ENCODE results near the gene PPP1R3C. TPM values are rescaled to one million over a fixed set of nuclear protein-coding genes. Genes with fewer than 3 reads are reported as not detected.

Gene PPP1R3C
- total and polyA plus RNA-seq, 2 of the 4 experiments (the other 2 are of a cell fraction), result 17.4 to 62.9 TPM

- no TSS peak for BruUV-seq (replicated peaks)
- no peak overlapping the region for H3K18ac ChIP-seq (ENCODE audit: low read depth, low read length)
Observed at GRCh38 chr10:91643700-91644099, 10.8 kb upstream of the PPP1R3C start.

More at GRCh38 chr10:91643700-91644099, 10.8 kb upstream of the PPP1R3C start:
- Histone ChIP-seq H2BK20ac (ENCODE audit: low read depth, low read length) (peak overlapping the region; percentile 77; the same call in 1 of the 2 replicates), H3K9me3 (ENCODE audit: control insufficient read depth, insufficient read depth, low read length) (peaks cover 8% of the 10 kb centered on the region), H3K4me1 (ENCODE audit: control insufficient read depth, insufficient read depth, low read length) (peaks cover 9% of the 10 kb centered on the region), H3K36me3 (ENCODE audit: control insufficient read depth, insufficient read depth, low read length) (no peaks in the 10 kb centered on the region), H3K79me1 (ENCODE audit: low read depth in 1 of 2, low read length in 2 of 2) (no peaks in the 10 kb centered on the region), H4K20me1 (ENCODE audit: insufficient read depth, low read length) (no peaks in the 10 kb centered on the region), H3K4me3 (ENCODE audit: insufficient read depth, low read depth, low read length) (no peak overlapping the region), H3K27me3 (ENCODE audit: control insufficient read depth, insufficient read depth, low read length) (no peaks in the 10 kb centered on the region), H3K9ac (ENCODE audit: low read depth, low read length) (no peak overlapping the region), H3K4ac (ENCODE audit: low read depth, low read length) (peak overlapping the region; percentile 67; the same call in 1 of the 2 replicates), H2BK5ac (ENCODE audit: low read depth, low read length, poor library complexity, severe bottlenecking) (peak overlapping the region; percentile 33), H3K27ac (ENCODE audit: insufficient read depth, low read length) (no peak overlapping the region), H4K8ac (ENCODE audit: low read depth in 2 of 2, low read length in 2 of 2) (peak overlapping the region in 1 of 2 experiments; percentile 8; a peak in 1 of 4 replicates), H3K56ac (ENCODE audit: extremely low read depth, insufficient read depth, low read length) (peak overlapping the region; percentile 12; the same call in 1 of the 2 replicates), H4K5ac (ENCODE audit: low read depth, low read length) (no peak overlapping the region), H2BK120ac (ENCODE audit: low read depth, low read length) (peak overlapping the region; percentile 69), H2AK9ac (replicated peaks; ENCODE audit: low read depth, low read length, poor library complexity) (no peak overlapping the region), H2AFZ (replicated peaks; ENCODE audit: low read length, poor library complexity) (peak overlapping the region; percentile 2), H2AK5ac (ENCODE audit: low read depth, low read length) (peak overlapping the region; percentile 68), H2BK15ac (ENCODE audit: low read depth, low read length) (peak overlapping the region; percentile 64; the same call in 2 of the 3 replicates), H3K14ac (replicated peaks; ENCODE audit: low read depth, low read length) (0 out of 2 replicates have a peak overlapping the region, but pooled peaks have one; percentile 41), H4K91ac (ENCODE audit: insufficient read depth, low read depth, low read length) (peak overlapping the region; percentile 45; the same call in 1 of the 2 replicates), H3K9me1 (ENCODE audit: insufficient read depth, low read length) (peaks cover 10% of the 10 kb centered on the region), H3K23ac (ENCODE audit: low read depth, low read length) (no peak overlapping the region), H3K4me2 (ENCODE audit: low read depth, low read length) (no peak overlapping the region)
- WGBS, 2 experiments (ENCODE audit: extremely low coverage in 2 of 2, insufficient read length in 1 of 2), result 89% methylated on average over 2 of the region's 5 CpGs; no CpG with 5 or more reads in 1 of the 2 experiments
- in situ Hi-C loops (cut with MboI; ENCODE audit: low sequenced_read_pairs) (no loop called here), intact Hi-C loops (cut with micrococcal nuclease) (no loop called here), dilution Hi-C loops (cut with HindIII; ENCODE audit: low sequenced_read_pairs, unreplicated experiment) (no loop called here)
- TF ChIP-seq FOS (IDR thresholded peaks at IDR 0.05; ENCODE audit: low read depth, low read length), result no peak
- TF ChIP-seq CEBPB (IDR thresholded peaks at IDR 0.05; ENCODE audit: low read depth, low read length), result no peak
- no peak for TF ChIP-seq CHD1 (IDR thresholded peaks at IDR 0.05; ENCODE audit: low read depth, low read length)
- TF ChIP-seq NFE2L2 (IDR thresholded peaks at IDR 0.05; ENCODE audit: low read depth, low read length), result no peak
- TF ChIP-seq RFX5 (IDR thresholded peaks at IDR 0.05; ENCODE audit: low read depth, low read length), result no peak
- TF ChIP-seq SMC3 (IDR thresholded peaks at IDR 0.05; ENCODE audit: low read depth, low read length), result peak; percentile 25; the same call in 1 of the 2 replicates
- TF ChIP-seq RAD21 (IDR thresholded peaks at IDR 0.05; ENCODE audit: low read length), result peak; percentile 26; the same call in 1 of the 2 replicates
- no peak for TF ChIP-seq MAZ (IDR thresholded peaks at IDR 0.05; ENCODE audit: borderline replicate concordance, low read depth, low read length)
- peak; percentile 26; the same call in 1 of the 2 replicates for TF ChIP-seq CTCF (conservative IDR thresholded peaks at IDR 0.05; ENCODE audit: low read depth, low read length)
- ChIA-PET POLR2A (ENCODE audit: unreplicated experiment) (no interaction called here), CTCF (interaction anchor here (0.6 to 1.3 kb wide), 4 partner anchors 8 to 334 kb away, joined by 3 to 5 read pairs (median 3); no protein-coding TSS in a partner anchor)
- ATAC-seq (ENCODE audit: low read depth) (peak; percentile 32; the same call in 1 of the 2 replicates), DNase-seq (no peak)
